ENCODE results near the gene HMCN2. TPM values are rescaled to one million over a fixed set of nuclear protein-coding genes. Genes with fewer than 3 reads are reported as not detected.

HMCN2 gene
- total RNA-seq, 1 experiment from 2014 or later, result 1.6 TPM

- no peak for DNase-seq
- ChIA-PET CTCF (no interaction called here), POLR2A (ENCODE audit: unreplicated experiment) (interaction anchor here (0.6 kb wide), 1 partner anchor 206 kb away, joined by 3 read pairs; no protein-coding TSS in a partner anchor)
- intact Hi-C loops (cut with micrococcal nuclease; ENCODE audit: unreplicated experiment), result no loop called here
- Histone ChIP-seq H3K4me1 (replicated peaks; ENCODE audit: insufficient read depth) (no peaks in the 10 kb centered on the region), H3K4me3 (no peak overlapping the region), H3K9me3 (ENCODE audit: insufficient read depth, low read depth) (no peaks in the 10 kb centered on the region), H2AFZ (no peak overlapping the region), H3K4me2 (no peak overlapping the region), H3K36me3 (ENCODE audit: low read depth) (no peaks in the 10 kb centered on the region), H3K27ac (no peak overlapping the region), H3K9me2 (ENCODE audit: insufficient read depth) (no peaks in the 10 kb centered on the region), H3K27me3 (ENCODE audit: insufficient read depth, low read depth) (peaks cover 73% of the 10 kb centered on the region), H3K79me2 (ENCODE audit: low read depth) (no peaks in the 10 kb centered on the region), H4K20me1 (ENCODE audit: insufficient read depth) (no peaks in the 10 kb centered on the region), H3F3A (ENCODE audit: insufficient read depth, low read depth) (no peaks in the 10 kb centered on the region)
- BruUV-seq (replicated peaks), result no TSS peak
- TF ChIP-seq, protein P1, sequence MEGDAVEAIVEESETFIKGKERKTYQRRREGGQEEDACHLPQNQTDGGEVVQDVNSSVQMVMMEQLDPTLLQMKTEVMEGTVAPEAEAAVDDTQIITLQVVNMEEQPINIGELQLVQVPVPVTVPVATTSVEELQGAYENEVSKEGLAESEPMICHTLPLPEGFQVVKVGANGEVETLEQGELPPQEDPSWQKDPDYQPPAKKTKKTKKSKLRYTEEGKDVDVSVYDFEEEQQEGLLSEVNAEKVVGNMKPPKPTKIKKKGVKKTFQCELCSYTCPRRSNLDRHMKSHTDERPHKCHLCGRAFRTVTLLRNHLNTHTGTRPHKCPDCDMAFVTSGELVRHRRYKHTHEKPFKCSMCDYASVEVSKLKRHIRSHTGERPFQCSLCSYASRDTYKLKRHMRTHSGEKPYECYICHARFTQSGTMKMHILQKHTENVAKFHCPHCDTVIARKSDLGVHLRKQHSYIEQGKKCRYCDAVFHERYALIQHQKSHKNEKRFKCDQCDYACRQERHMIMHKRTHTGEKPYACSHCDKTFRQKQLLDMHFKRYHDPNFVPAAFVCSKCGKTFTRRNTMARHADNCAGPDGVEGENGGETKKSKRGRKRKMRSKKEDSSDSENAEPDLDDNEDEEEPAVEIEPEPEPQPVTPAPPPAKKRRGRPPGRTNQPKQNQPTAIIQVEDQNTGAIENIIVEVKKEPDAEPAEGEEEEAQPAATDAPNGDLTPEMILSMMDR (conservative IDR thresholded peaks at IDR 0.05), result no peak
- TF ChIP-seq EZH2 (IDR thresholded peaks at IDR 0.05; ENCODE audit: low read depth), result no peak
Measured at GRCh38 chr9:130296783-130297055, 31.2 kb downstream of the HMCN2 start.

DNA sequence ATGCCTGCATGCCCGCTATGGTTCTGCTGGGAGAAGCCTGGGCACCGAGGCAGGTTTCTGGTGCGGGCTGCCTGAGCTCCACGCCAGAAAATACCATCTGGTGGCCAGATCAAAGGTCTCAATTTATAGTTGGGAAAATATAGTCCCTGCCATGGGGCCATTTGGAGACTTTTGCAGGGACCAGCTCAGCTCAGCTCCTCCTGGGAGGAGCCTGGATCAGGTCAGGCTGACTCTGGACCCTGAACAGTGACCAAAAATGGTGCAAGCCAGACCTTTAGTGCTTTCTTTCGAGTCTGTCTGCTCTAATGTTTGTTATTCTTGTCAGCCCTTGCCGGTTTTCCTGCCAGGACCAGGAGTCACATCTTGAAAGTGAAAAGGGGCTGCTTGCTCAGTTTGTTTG lies 31.8 kb downstream of the HMCN2 start:
- BruUV-seq (replicated peaks), result no TSS peak
- TF ChIP-seq, protein P1 (conservative IDR thresholded peaks at IDR 0.05), result no peak
- TF ChIP-seq EZH2 (IDR thresholded peaks at IDR 0.05; ENCODE audit: low read depth), result no peak

DNA sequence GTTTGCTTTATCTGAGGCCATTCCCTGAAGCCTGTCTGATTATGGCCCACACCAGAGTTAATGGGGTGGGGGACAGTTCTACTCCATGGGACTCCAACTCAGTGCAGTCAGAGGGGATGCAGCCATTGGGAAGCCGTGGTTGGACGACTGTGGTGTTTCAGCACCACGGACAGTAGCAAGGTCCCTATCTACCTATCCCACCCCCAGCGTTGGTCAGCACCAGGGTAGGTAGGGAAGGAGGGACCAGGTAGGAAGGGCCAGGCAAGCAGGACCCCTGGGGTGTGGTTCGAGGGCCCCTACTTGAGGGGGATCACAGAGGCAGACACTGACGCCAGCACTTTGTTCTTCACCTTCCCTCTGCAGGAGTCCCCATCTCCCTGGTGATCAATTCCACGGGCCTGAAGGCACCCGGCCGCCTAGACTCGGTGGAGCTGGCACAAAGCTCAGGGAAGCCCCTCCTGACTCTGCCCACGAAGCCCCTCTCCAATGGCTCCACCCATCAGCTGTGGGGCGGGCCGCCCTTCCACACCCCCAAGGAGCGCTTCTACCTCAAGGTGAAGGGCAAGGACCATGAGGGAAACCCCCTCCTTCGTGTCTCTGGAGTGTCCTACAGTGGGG lies 33.2 kb downstream of the HMCN2 start:
- peaks cover 72% of the 10 kb centered on the region for H3K27me3 ChIP-seq (ENCODE audit: insufficient read depth, low read depth)
- no TSS peak for BruUV-seq (replicated peaks)
- H3K9me3 ChIP-seq (ENCODE audit: insufficient read depth, low read depth), result no peaks in the 10 kb centered on the region
- no peaks in the 10 kb centered on the region for H3K4me1 ChIP-seq (replicated peaks; ENCODE audit: insufficient read depth)
- TF ChIP-seq EZH2 (IDR thresholded peaks at IDR 0.05; ENCODE audit: low read depth), result no peak
- TF ChIP-seq, protein P1 (conservative IDR thresholded peaks at IDR 0.05), result no peak
- no peak overlapping the region for H2AFZ ChIP-seq
- no peaks in the 10 kb centered on the region for H3K9me2 ChIP-seq (ENCODE audit: insufficient read depth)
- H4K20me1 ChIP-seq (ENCODE audit: insufficient read depth), result no peaks in the 10 kb centered on the region
- intact Hi-C loops (cut with micrococcal nuclease; ENCODE audit: unreplicated experiment), result no loop called here
- no peaks in the 10 kb centered on the region for H3K36me3 ChIP-seq (ENCODE audit: low read depth)
- no peak overlapping the region for H3K4me3 ChIP-seq
- no peaks in the 10 kb centered on the region for H3F3A ChIP-seq (ENCODE audit: insufficient read depth, low read depth)
- no peak for DNase-seq
- ChIA-PET CTCF (no interaction called here), POLR2A (ENCODE audit: unreplicated experiment) (no interaction called here)
- no peaks in the 10 kb centered on the region for H3K79me2 ChIP-seq (ENCODE audit: low read depth)
- H3K4me2 ChIP-seq, result no peak overlapping the region
- no peak overlapping the region for H3K27ac ChIP-seq

More for the DNA sequence above, 31.8 kb downstream of the HMCN2 start:
- Histone ChIP-seq H3K27ac (no peak overlapping the region), H3K4me2 (no peak overlapping the region), H3K9me3 (ENCODE audit: insufficient read depth, low read depth) (no peaks in the 10 kb centered on the region), H4K20me1 (ENCODE audit: insufficient read depth) (no peaks in the 10 kb centered on the region), H3K4me3 (no peak overlapping the region), H3K79me2 (ENCODE audit: low read depth) (no peaks in the 10 kb centered on the region), H2AFZ (no peak overlapping the region), H3K36me3 (ENCODE audit: low read depth) (no peaks in the 10 kb centered on the region), H3K4me1 (replicated peaks; ENCODE audit: insufficient read depth) (no peaks in the 10 kb centered on the region), H3K9me2 (ENCODE audit: insufficient read depth) (no peaks in the 10 kb centered on the region), H3K27me3 (ENCODE audit: insufficient read depth, low read depth) (peaks cover 72% of the 10 kb centered on the region), H3F3A (ENCODE audit: insufficient read depth, low read depth) (no peaks in the 10 kb centered on the region)
- DNase-seq, result no peak
- ChIA-PET POLR2A (ENCODE audit: unreplicated experiment) (no interaction called here), CTCF (no interaction called here)
- intact Hi-C loops (cut with micrococcal nuclease; ENCODE audit: unreplicated experiment), result no loop called here
